SK-N-SH (cell line): ENCODE results near the gene GAS6. TPM values are rescaled to one million over a fixed set of nuclear protein-coding genes. Genes with fewer than 3 reads are reported as not detected.

Source experiments
- CTCF ChIA-PET: fragments of 300-600, 350-600 bp; formaldehyde crosslinking; extraction: SDS; loops from one replicate; lab custom pipeline; 2021; lab: Yijun Ruan, JAX
- POLR2A ChIA-PET: fragments of 350-600 bp; sonication (Branson Sonifier 250); formaldehyde crosslinking; extraction: SDS; loops from one replicate; lab custom pipeline; 2020; ENCODE audit warnings: antibody characterized with exemption, inconsistent platforms; lab: Yijun Ruan, JAX
- DNase-seq: peaks from one replicate; pipeline ENCODE4 v3.0.0; 2012
- H2AFZ ChIP-seq: fragments of 200-600 bp; sonication (generic); 2 replicates; pipeline ENCODE4 v1.8.1; 2016; ENCODE audit warnings: antibody characterized with exemption, mild to moderate bottlenecking, low read depth
- H3F3A ChIP-seq: fragments of 200-600 bp; sonication (generic); replicated peaks from 2 replicates; pipeline ENCODE3; 2016; ENCODE audit warnings: antibody characterized with exemption, mild to moderate bottlenecking; ENCODE audit not compliant: insufficient read depth
- H3K27ac ChIP-seq, 2 experiments: fragments of 200-500 bp in 1 of 2; fragments of 200-600 bp in 1 of 2; sonication (Bioruptor generic) in 1 of 2; sonication (generic), shearing (Covaris generic) in 1 of 2; 2 replicates each; pipeline versions ENCODE4 v1.5.1 to v1.6.1; 2014 to 2016; ENCODE audit warnings: low read depth in 2 of 2, inconsistent platforms in 1 of 2, low read length in 1 of 2, mild to moderate bottlenecking in 1 of 2, mixed read lengths in 1 of 2
- H3K27me3 ChIP-seq: fragments of 200-600 bp; sonication (generic), shearing (Covaris generic); 2 replicates; pipeline ENCODE4 v1.6.1; 2016; ENCODE audit warnings: mixed run types; ENCODE audit not compliant: insufficient read depth
- H3K36me3 ChIP-seq, 2 experiments: fragments of 200-500 bp in 1 of 2; fragments of 200-600 bp in 1 of 2; sonication (Bioruptor generic) in 1 of 2; sonication (generic) in 1 of 2; replicated peaks in 1 of 2; 2 replicates each; pipeline versions ENCODE3 to v1.5.1; 2014 to 2016; ENCODE audit warnings: low read length in 1 of 2, mild to moderate bottlenecking in 1 of 2; ENCODE audit not compliant: insufficient read depth in 2 of 2, control insufficient read depth in 1 of 2
- H3K4me1 ChIP-seq, 2 experiments: fragments of 200-500 bp in 1 of 2; fragments of 200-600 bp in 1 of 2; sonication (Bioruptor generic) in 1 of 2; sonication (generic), shearing (Covaris generic) in 1 of 2; 2 replicates each; pipeline versions ENCODE4 v1.5.1 to v1.6.1; 2014 to 2016; ENCODE audit warnings: low read depth in 1 of 2, low read length in 1 of 2, mixed run types in 1 of 2; ENCODE audit not compliant: insufficient read depth in 2 of 2, control insufficient read depth in 1 of 2
- H3K4me2 ChIP-seq: fragments of 200-600 bp; sonication (generic), shearing (Covaris generic); 2 replicates; pipeline ENCODE4 v1.6.1; 2017; ENCODE audit warnings: mixed run types
- H3K4me3 ChIP-seq, 2 experiments: fragments of 200-500 bp in 1 of 2; fragments of 200-600 bp in 1 of 2; sonication (Bioruptor generic) in 1 of 2; sonication (generic), shearing (Covaris generic) in 1 of 2; 2 replicates each; pipeline versions ENCODE4 v1.5.1 to v1.8.1; 2014 to 2016; ENCODE audit warnings: low read depth in 2 of 2, inconsistent platforms in 1 of 2, low read length in 1 of 2, mild to moderate bottlenecking in 1 of 2, mixed read lengths in 1 of 2, moderate library complexity in 1 of 2
- H3K79me2 ChIP-seq: fragments of 200-600 bp; sonication (generic); 2 replicates; pipeline ENCODE4 v1.8.1; 2017; ENCODE audit warnings: mild to moderate bottlenecking; ENCODE audit not compliant: insufficient read depth
- H3K9ac ChIP-seq: fragments of 200-600 bp; sonication (generic); 2 replicates; pipeline ENCODE4 v1.6.1; 2017; ENCODE audit warnings: mixed run types
- H3K9me2 ChIP-seq: fragments of 200-600 bp; sonication (generic); 2 replicates; pipeline ENCODE4 v1.6.1; 2017; ENCODE audit warnings: mixed run types
- H3K9me3 ChIP-seq: fragments of 200-600 bp; sonication (generic); 2 replicates; pipeline ENCODE4 v1.6.1; 2017; ENCODE audit warnings: mixed run types, mild to moderate bottlenecking, moderate library complexity
- H4K20me1 ChIP-seq: fragments of 200-600 bp; sonication (generic); 2 replicates; pipeline ENCODE4 v1.6.1; 2017; ENCODE audit warnings: mild to moderate bottlenecking, mixed run types; ENCODE audit not compliant: insufficient read depth
- CHD2 ChIP-seq: fragments of 150-350 bp; IDR thresholded peaks from 2 replicates; pipeline ENCODE4 v1.6.1; 2018; ENCODE audit warnings: low read length; ENCODE audit not compliant: partially characterized antibody
- EZH2phosphoT487 ChIP-seq: fragments of 200-600 bp; sonication (generic); IDR thresholded peaks from 2 replicates; pipeline ENCODE4 v1.6.1; 2017; ENCODE audit warnings: low read depth, mixed run types, mild to moderate bottlenecking, antibody characterized with exemption, moderate library complexity, borderline replicate concordance
- FOSL2 ChIP-seq: IDR thresholded peaks from 2 replicates; pipeline ENCODE4 v1.4.0; 2012; ENCODE audit warnings: low read depth, mild to moderate bottlenecking, moderate library complexity, borderline replicate concordance
- FOXJ3 ChIP-seq: sonication (generic); formaldehyde crosslinking; IDR thresholded peaks from 2 replicates; pipeline ENCODE4 v1.5.1; 2020; ENCODE audit warnings: mild to moderate bottlenecking, missing genetic modification reagents
- GABPA ChIP-seq: IDR thresholded peaks from 2 replicates; pipeline ENCODE4 v1.4.0; 2012; ENCODE audit warnings: low read depth, mild to moderate bottlenecking
- JUND ChIP-seq: IDR thresholded peaks from 2 replicates; pipeline ENCODE4 v1.4.0; 2012
- NFIC ChIP-seq: IDR thresholded peaks from 2 replicates; pipeline ENCODE4 v1.4.0; 2012; ENCODE audit warnings: borderline replicate concordance
- NRF1 ChIP-seq: IDR thresholded peaks from 2 replicates; pipeline ENCODE4 v1.6.1; 2012; ENCODE audit warnings: low read depth, mild to moderate bottlenecking, low read length
- PBX3 ChIP-seq: IDR thresholded peaks from 2 replicates; pipeline ENCODE4; 2012
- POLR2AphosphoS5 ChIP-seq: IDR thresholded peaks from 2 replicates; pipeline ENCODE4 v1.6.1; 2012; ENCODE audit warnings: low read depth, low read length
- RAD21 ChIP-seq: IDR thresholded peaks from 2 replicates; pipeline ENCODE4 v1.6.1; 2012; ENCODE audit warnings: mild to moderate bottlenecking, low read length
- REST ChIP-seq: IDR thresholded peaks from 2 replicates; pipeline ENCODE4 v1.6.1; 2012; ENCODE audit warnings: mild to moderate bottlenecking, low read depth, low read length, moderate library complexity
- RFX5 ChIP-seq: IDR thresholded peaks from 2 replicates; pipeline ENCODE4 v1.6.1; 2012; ENCODE audit warnings: mild to moderate bottlenecking, improper control_type of control experiment, low read length
- RXRA ChIP-seq: IDR thresholded peaks from 2 replicates; pipeline ENCODE4 v1.4.0; 2012; ENCODE audit warnings: low read depth, mild to moderate bottlenecking, borderline replicate concordance
- SIN3A ChIP-seq: IDR thresholded peaks from 2 replicates; pipeline ENCODE4 v1.6.1; 2012; ENCODE audit warnings: low read depth, mild to moderate bottlenecking, low read length, moderate library complexity, borderline replicate concordance
- SMC3 ChIP-seq: IDR thresholded peaks from 2 replicates; pipeline ENCODE4 v1.6.1; 2012; ENCODE audit warnings: low read depth, low read length, improper control_type of control experiment
- TAF1 ChIP-seq: IDR thresholded peaks from 2 replicates; pipeline ENCODE4 v1.6.1; 2012; ENCODE audit warnings: low read depth, mild to moderate bottlenecking, low read length, moderate library complexity, borderline replicate concordance
- USF1 ChIP-seq: IDR thresholded peaks from 2 replicates; pipeline ENCODE4 v1.4.0; 2012; ENCODE audit warnings: low read depth, borderline replicate concordance
- YY1 ChIP-seq: IDR thresholded peaks from 2 replicates; pipeline ENCODE4 v1.4.0; 2012; ENCODE audit warnings: low read depth, mild to moderate bottlenecking
- ZBTB33 ChIP-seq: IDR thresholded peaks from 2 replicates; pipeline ENCODE4 v1.4.0; 2012; ENCODE audit warnings: low read depth, borderline replicate concordance
- WGBS: methylation state at CpG from one replicate; pipeline ENCODE4 v1.1.6; 2017; ENCODE audit warnings: low lambda C conversion rate; 5-methylcytosine and 5-hydroxymethylcytosine counted together
- polyA plus RNA-seq, 3 experiments: library from polyadenylated mRNA; depleted of rRNA; stranded (reverse); fragments of >200 nt; gene quantifications; 2 replicates each; pipeline ENCODE4 v1.2.3, GENCODE V29; 2012

The GAS6 gene
- polyA plus RNA-seq, 1 of the 3 experiments (the other 2 are of a cell fraction): 380 TPM

- ChIA-PET POLR2A (no interaction called here), CTCF (no interaction called here)
- H3F3A ChIP-seq: no peaks in the 10 kb centered on the region
- H3K9me3 ChIP-seq: no peaks in the 10 kb centered on the region
- no peaks in the 10 kb centered on the region for H3K36me3 ChIP-seq
- H3K9ac ChIP-seq: no peak overlapping the region
- H3K9me2 ChIP-seq: no peaks in the 10 kb centered on the region
- H3K4me1 ChIP-seq: peaks cover 10 to 20% of the 10 kb centered on the region in 2 experiments; a peak in 2 of 4 replicates
- TF ChIP-seq RFX5 (no peak), USF1 (no peak), FOSL2 (no peak), NRF1 (no peak), PBX3 (no peak), GABPA (no peak), EZH2phosphoT487 (no peak), CHD2 (no peak), SIN3A (no peak), YY1 (no peak)
- no peak overlapping the region for H2AFZ ChIP-seq
- no peaks in the 10 kb centered on the region for H4K20me1 ChIP-seq
- H3K4me2 ChIP-seq: no peak overlapping the region
- DNase-seq: no peak
- H3K4me3 ChIP-seq: no peak overlapping the region
- 73% methylated on average over 2 of the region's 2 CpGs for WGBS
- no peaks in the 10 kb centered on the region for H3K79me2 ChIP-seq
- H3K27ac ChIP-seq: no peak overlapping the region
- H3K27me3 ChIP-seq: no peaks in the 10 kb centered on the region
Observed at GRCh38 chr13:113809934-113810333, 53.9 kb downstream of the GAS6 start.

GRCh38 chr13:113808058-113808834, 55.6 kb downstream of the GAS6 start:
- Histone ChIP-seq H3K9ac (no peak overlapping the region), H4K20me1 (no peaks in the 10 kb centered on the region), H3K9me2 (no peaks in the 10 kb centered on the region), H3K4me3 (no peak overlapping the region), H2AFZ (no peak overlapping the region), H3K4me2 (no peak overlapping the region), H3K79me2 (no peaks in the 10 kb centered on the region), H3K4me1 (peaks cover 0 to 10% of the 10 kb centered on the region in 2 experiments; a peak in 1 of 4 replicates), H3F3A (no peaks in the 10 kb centered on the region), H3K9me3 (no peaks in the 10 kb centered on the region), H3K27me3 (no peaks in the 10 kb centered on the region), H3K36me3 (no peaks in the 10 kb centered on the region), H3K27ac (no peak overlapping the region)
- WGBS: 33% methylated on average over 7 of the region's 12 CpGs
- CTCF ChIA-PET: no interaction called here
- POLR2A ChIA-PET: no interaction called here
- DNase-seq: no peak
- TF ChIP-seq JUND: no peak
- TF ChIP-seq GABPA: no peak
- TF ChIP-seq NRF1: no peak
- no peak for TF ChIP-seq FOSL2
- no peak for TF ChIP-seq NFIC
- no peak for TF ChIP-seq RXRA
- no peak for TF ChIP-seq RAD21
- TF ChIP-seq POLR2AphosphoS5: no peak
- TF ChIP-seq REST: no peak
- no peak for TF ChIP-seq FOXJ3 (CRISPR knock-in tag)
- no peak for TF ChIP-seq ZBTB33
- no peak for TF ChIP-seq SMC3
- no peak for TF ChIP-seq TAF1
